Heart left ventricle (tissue), 13 donors: ENCODE data around the gene SCARB1.

Source experiments
- CTCF ChIP-seq, 12 donors: fragments of 200-600 bp; sonication (generic) in 4 of 12; IDR thresholded peaks; one replicate each; pipeline versions ENCODE4 v1.5.0 to v1.8.0; 2018 to 2022; ENCODE audit warnings: antibody characterized with exemption in 12 of 12, mild to moderate bottlenecking in 5 of 12
- POLR2A ChIP-seq, 2 donors: fragments of 450-650 bp; IDR thresholded peaks; one replicate each; pipeline ENCODE4 v1.6.1; 2017; ENCODE audit warnings: antibody characterized with exemption in 2 of 2, mild to moderate bottlenecking in 2 of 2, moderate library complexity in 2 of 2
- donor health status: ischemic (EF 13 %, LVEDD 7.1; RV severe dilation, severe dysfunction).
- donor health status: DM: no; HTN: yes; CAD: no.
- donor health status: DM: no; HTN: no; CAD: no.
- donor health status: ischemic (EF 25% LVEDD 6.9; RV normal size, moderate dysfunction).
- donor health status: ischemic (EF 25% LVEDD 5.7; RV mildly dilated, moderate dysfunction).
- donor health status: ischemic (EF 35%, LVEDD 5.7; RV mildly dilated, moderate dysfunction).
- donor health status: nonischemic (EF 11% LVEDD 7.7; RV severe dilation, severe dysfunction).
- donor health status: DM: yes; HTN: yes; CAD: no.
- donor health status: PGD.
- donor health status: ischemic (EF 29% LVEDD 5.4; RV normal size, mild dysfunction).
- donor health status: nonischemic (EF 23%, LVEDD 6.1; RV moderate dilation, normal function).

- peak; percentile 33 to 69 (median 52) for TF ChIP-seq CTCF (IDR thresholded peaks at IDR 0.05)
- TF ChIP-seq POLR2A (IDR thresholded peaks at IDR 0.05), result no peak
These were observed 7.4 kb downstream of the SCARB1 start for GRCh38 chr12:124856132-124856841.
